Measurements from ENCODE around the gene FNDC3B.

FNDC3B gene

GRCh38 chr3:172102123-172102882 is 62.9 kb downstream of the FNDC3B start:
- H3K4me3 ChIP-seq (ENCODE audit: low read depth, low read length) = peak overlapping the region; percentile 42
- DNase-seq (ENCODE audit: low read depth) = peak; percentile 78
- TF ChIP-seq, protein P1, sequence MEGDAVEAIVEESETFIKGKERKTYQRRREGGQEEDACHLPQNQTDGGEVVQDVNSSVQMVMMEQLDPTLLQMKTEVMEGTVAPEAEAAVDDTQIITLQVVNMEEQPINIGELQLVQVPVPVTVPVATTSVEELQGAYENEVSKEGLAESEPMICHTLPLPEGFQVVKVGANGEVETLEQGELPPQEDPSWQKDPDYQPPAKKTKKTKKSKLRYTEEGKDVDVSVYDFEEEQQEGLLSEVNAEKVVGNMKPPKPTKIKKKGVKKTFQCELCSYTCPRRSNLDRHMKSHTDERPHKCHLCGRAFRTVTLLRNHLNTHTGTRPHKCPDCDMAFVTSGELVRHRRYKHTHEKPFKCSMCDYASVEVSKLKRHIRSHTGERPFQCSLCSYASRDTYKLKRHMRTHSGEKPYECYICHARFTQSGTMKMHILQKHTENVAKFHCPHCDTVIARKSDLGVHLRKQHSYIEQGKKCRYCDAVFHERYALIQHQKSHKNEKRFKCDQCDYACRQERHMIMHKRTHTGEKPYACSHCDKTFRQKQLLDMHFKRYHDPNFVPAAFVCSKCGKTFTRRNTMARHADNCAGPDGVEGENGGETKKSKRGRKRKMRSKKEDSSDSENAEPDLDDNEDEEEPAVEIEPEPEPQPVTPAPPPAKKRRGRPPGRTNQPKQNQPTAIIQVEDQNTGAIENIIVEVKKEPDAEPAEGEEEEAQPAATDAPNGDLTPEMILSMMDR (IDR thresholded peaks at IDR 0.05; ENCODE audit: insufficient read depth, low read depth, low read length, missing control alignments) = no peak

DNA sequence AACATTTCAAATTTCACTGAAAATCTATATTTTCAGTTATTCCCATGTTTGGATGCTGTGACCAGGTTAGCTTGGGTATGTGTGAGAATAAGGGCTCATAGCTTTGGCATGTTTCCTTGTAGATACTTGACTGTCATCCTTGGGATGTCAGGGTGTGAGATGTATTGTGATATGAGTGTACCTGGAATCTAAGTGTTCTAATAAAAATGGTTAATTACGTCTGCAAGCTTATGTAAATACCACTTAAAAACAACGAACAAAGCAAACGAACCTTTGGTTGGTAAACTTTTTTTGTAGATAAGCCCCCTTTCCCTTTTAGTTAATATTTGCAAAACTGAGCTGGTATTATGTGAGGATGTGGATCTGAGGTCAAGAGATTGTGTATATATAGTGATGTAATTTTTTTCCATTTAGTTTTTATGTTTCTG is 63.5 kb downstream of the FNDC3B start:
- DNase-seq (ENCODE audit: low read depth) = no peak
- no peak overlapping the region for H3K4me3 ChIP-seq (ENCODE audit: low read depth, low read length)
- TF ChIP-seq, protein P1 (IDR thresholded peaks at IDR 0.05; ENCODE audit: insufficient read depth, low read depth, low read length, missing control alignments) = no peak

- TF ChIP-seq, protein P1 (IDR thresholded peaks at IDR 0.05; ENCODE audit: insufficient read depth, low read depth, low read length, missing control alignments) = no peak
Measured at GRCh38 chr3:172103724-172104123, 64.3 kb downstream of the FNDC3B start.

GRCh38 chr3:172104471-172105072 is 65.2 kb downstream of the FNDC3B start:
- TF ChIP-seq, protein P1 (IDR thresholded peaks at IDR 0.05; ENCODE audit: insufficient read depth, low read depth, low read length, missing control alignments) = no peak
- peak overlapping the region; percentile 11; the same call in 1 of the 2 replicates for H3K4me3 ChIP-seq (ENCODE audit: low read depth, low read length)
- peak; percentile 21 for DNase-seq (ENCODE audit: low read depth)

More at GRCh38 chr3:172103724-172104123, 64.3 kb downstream of the FNDC3B start:
- H3K4me3 ChIP-seq (ENCODE audit: low read depth, low read length) = no peak overlapping the region
- peak; percentile 24 for DNase-seq (ENCODE audit: low read depth)

DNA sequence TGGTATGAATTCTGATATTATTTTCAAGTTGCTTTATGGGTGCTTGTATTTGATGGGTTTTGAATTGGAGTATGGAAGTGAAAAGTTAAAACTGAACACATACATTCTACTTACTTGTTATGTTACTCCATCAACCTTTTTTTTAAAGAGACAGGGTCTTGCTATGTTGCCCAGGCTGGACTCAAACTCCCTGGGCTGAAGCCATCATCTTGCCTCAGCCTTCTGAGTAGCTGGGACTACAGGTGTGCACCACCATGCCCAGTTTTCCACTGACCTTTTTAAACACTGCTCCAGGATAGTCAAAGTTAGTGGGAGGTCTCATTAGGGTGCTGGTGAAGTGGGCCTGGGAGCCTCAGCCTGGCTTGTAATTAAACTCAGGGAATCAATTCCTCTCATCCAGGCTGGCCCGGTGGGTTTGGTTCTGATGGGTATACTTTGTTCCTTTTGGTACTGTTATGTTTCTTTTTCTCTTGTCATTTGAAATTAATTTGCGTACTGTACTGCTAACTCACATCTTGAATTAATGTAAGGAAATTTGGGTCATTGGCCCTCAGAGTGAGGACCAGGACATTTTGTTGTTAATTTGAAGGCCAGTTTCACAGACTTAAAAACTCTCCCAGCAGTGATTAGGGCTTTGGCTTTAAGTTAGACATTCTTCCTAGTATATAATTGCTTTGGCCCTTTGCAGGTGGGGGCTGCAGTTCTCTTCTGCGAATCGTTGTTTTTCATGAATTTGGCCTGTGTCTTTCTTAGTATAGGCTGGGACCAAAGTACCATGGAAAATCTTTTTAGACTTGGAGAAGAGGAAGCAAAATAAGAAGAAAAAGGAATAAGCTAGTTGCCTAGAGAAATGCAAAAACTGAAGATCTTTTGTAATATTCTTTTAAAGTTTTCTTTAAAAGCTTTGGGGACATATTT is 66.9 kb downstream of the FNDC3B start:
- peak; percentile 18 for DNase-seq (ENCODE audit: low read depth)
- TF ChIP-seq, protein P1 (IDR thresholded peaks at IDR 0.05; ENCODE audit: insufficient read depth, low read depth, low read length, missing control alignments) = no peak
- H3K4me3 ChIP-seq (ENCODE audit: low read depth, low read length) = peak overlapping the region; percentile 13

DNA sequence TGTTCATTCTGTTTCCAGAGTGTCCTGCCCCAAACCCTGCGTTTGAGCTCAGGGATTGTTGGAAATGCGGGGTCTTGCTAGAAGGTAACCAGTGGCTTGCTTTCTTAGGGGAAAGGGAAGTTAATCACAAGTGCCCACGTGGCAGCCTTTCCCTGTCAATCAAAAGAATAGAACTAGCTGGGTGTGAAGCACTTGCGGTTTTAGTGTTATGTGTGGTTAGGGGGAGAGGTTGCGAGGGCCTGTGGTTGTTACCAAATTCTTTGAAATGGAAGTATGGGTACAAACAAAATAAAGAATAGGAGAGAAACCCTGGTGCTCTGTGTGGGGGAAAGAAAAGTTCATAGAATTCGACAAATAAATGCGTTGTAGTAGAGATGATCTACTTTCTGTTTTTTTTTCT is 67.6 kb downstream of the FNDC3B start:
- peak overlapping the region; percentile 13 for H3K4me3 ChIP-seq (ENCODE audit: low read depth, low read length)
- TF ChIP-seq, protein P1 (IDR thresholded peaks at IDR 0.05; ENCODE audit: insufficient read depth, low read depth, low read length, missing control alignments) = no peak
- DNase-seq (ENCODE audit: low read depth) = peak; percentile 92
